ENCODE data around the gene CTIF.

CTIF gene

DNA sequence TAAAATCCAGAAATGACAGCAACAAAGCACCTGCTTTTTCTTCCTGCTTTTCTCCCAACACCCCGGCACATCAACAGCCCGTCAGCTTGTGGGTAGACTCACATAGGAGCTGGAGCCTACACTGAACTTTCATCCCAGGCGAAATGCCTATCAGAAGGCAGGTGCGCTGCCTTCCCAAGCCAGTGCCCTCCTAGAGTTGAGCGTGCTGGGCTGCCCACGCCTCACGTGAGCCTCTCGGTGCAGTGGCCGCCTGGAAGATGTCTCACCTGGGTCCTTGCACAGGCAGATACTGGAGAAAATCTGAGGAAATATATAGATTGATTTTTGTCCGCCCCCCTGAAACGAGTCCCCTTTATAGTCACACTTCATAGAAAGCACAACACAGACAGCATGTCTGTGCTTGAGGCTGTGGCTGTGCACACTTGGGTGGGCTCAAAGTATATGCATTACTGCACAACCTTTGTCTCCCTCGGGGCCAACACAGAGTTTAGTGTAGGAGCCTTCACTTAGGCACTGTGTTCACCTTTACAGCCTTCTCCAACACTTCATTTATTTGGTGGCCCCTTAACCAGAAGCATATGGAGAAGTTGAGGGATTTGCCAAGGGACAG, 299.4 kb downstream of the CTIF start:
- no peak for DNase-seq

- peak; percentile 87 for DNase-seq
Observed at GRCh38 chr18:48838921-48839818, 300.3 kb downstream of the CTIF start.

DNA sequence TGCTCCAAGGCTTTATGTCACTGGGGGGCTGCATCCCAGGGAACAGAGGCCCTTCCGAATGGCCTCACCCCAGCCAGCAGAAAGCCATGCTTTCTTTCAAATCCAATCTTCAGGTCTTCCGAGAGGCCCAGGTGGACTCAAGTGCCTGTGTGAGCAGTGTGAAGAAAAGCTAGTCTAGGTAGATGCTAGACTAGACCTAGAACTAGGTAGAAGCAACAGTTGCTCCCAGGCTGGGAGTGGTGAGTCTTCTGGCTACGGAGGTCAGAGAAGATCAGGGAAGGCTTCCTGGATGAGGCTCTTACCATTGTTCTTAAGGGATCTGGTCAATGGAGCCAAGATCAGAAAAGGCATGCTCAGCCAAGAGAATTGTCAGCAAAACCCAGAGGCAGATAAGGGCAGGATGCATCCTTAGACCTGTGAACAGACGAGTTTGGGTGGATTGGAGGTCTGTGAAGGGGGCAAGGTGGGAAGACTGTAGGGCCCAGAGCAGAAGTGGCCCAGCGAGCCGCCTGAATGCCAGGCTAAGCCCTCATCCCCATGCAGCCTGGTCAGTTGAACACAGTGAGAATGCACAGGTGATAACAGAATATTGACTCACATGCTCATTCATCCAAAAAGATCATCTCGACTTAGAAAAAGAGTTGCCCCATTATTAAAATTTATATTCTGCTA, 301.1 kb downstream of the CTIF start:
- DNase-seq: no peak

- DNase-seq: no peak
Observed at GRCh38 chr18:48840491-48840877, 301.7 kb downstream of the CTIF start.

- no peak for DNase-seq
Observed at GRCh38 chr18:48841381-48842258, 302.8 kb downstream of the CTIF start.

GRCh38 chr18:48842259-48843061, 303.6 kb downstream of the CTIF start:
- DNase-seq: no peak

GRCh38 chr18:48843162-48843561, 304.3 kb downstream of the CTIF start:
- no peak for DNase-seq

DNA sequence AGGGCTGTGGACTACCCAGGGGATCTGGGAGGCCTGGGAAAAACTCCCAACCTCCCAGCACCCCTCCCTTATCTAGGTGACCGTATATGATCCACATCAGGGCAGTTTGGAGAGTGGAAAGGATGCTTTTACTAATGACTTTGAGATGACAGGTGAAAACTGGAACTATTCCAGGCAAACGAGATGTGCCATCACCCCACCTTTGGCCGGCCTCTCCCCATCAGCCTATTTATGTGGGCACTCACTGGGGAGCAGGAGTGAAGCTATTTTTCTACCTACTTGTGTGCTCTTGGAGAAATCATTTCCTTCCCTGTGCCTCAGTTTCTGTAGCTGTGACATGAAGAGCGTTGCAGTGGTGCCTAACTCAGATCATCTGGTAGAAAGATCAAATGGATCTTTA, 304.8 kb downstream of the CTIF start:
- DNase-seq: no peak

GRCh38 chr18:48844271-48844670, 305.4 kb downstream of the CTIF start:
- DNase-seq: no peak

- no peak for DNase-seq
Observed at GRCh38 chr18:48845174-48845573, 306.3 kb downstream of the CTIF start.

- DNase-seq: no peak
Observed at GRCh38 chr18:48846423-48846932, 307.6 kb downstream of the CTIF start.

- no peak for DNase-seq
Observed at GRCh38 chr18:48847807-48848486, 309.1 kb downstream of the CTIF start.

- DNase-seq: peak; percentile 65
Observed at GRCh38 chr18:48848641-48849143, 309.9 kb downstream of the CTIF start.

DNA sequence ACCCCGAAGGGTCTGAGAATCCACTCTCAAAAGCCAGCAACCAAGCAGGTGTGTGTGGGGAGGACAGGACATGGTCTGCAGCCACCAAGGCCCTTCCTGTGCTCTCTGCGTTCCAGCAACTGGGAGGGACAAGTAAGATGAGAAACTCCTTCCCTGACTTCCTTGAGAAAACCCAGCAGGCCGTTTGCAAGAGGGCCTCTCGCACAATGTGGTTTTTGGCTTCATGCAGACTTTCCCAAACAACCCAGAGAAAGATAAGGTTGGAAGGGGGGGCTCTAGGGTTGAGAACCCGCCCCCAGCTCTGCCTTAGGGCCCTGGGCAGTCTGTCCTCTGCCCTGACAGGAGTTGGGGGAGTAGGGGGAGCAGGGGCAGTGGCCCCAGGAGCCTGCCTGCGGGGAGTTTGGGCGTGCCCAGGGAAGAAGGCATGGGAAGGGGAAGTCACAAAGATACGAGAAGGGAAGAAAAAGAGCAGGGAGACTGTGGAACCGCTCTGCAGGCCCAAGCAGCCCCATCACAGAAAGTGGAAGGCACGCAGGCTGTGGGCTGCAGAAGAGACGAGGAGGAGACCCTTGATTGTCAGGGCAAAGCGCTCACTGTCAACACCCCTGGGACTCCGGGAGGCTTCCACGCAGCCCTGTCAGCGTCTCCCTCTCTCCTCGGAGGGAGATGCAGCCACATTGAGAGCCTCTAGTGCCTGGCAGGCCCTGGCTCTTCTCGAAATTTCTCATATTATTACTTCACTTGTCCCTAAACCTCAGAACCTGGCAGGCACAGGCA, 312.2 kb downstream of the CTIF start:
- peak; percentile 66 for DNase-seq

GRCh38 chr18:48851599-48851960, 312.7 kb downstream of the CTIF start:
- peak; percentile 52 for DNase-seq

GRCh38 chr18:48852292-48852691, 313.5 kb downstream of the CTIF start:
- DNase-seq: peak; percentile 41

GRCh38 chr18:48852794-48853193, 314.0 kb downstream of the CTIF start:
- no peak for DNase-seq

- DNase-seq: no peak
Observed at GRCh38 chr18:48853588-48853987, 314.8 kb downstream of the CTIF start.

- DNase-seq: no peak
Observed at GRCh38 chr18:48854780-48855179, 315.9 kb downstream of the CTIF start.
